Pancreas (tissue), 10 donors: ENCODE measurements around the gene TICRR. TPM values are rescaled to one million over a fixed set of nuclear protein-coding genes. Genes with fewer than 3 reads are reported as not detected.

ENCODE experiments used
- ATAC-seq, 4 donors: fragments of 200-7000 bp; cut with Tn5 transposase; one replicate each; pipeline versions ENCODE4 v1.8.0 to v1.9.1; 2020; ENCODE audit warnings: mild to moderate bottlenecking in 4 of 4, moderate library complexity in 4 of 4
- DNase-seq, 6 donors: peaks; one replicate each; pipeline ENCODE4 v3.0.0-alpha.2; 2020
- FAIRE-seq: peaks from 2 replicates; lab custom pipeline; 2012; peaks lifted over from hg19 to GRCh38; lab: Jason Lieb, UNC
- H3K27ac ChIP-seq, 4 donors: fragments of 200-600 bp; sonication (generic); 1 replicate in 3 of 4; 2 replicates in 1 of 4; pipeline versions ENCODE4 v1.5.0 to v1.8.0; 2020
- H3K27me3 ChIP-seq, 4 donors: fragments of 200-600 bp; one replicate each; pipeline ENCODE4 v1.8.0; 2021
- H3K36me3 ChIP-seq, 3 donors: fragments of 200-600 bp; sonication (generic) in 1 of 3; one replicate each; pipeline versions ENCODE4 v1.5.0 to v1.8.0; 2020 to 2021
- H3K4me1 ChIP-seq, 3 donors: fragments of 200-600 bp; one replicate each; pipeline ENCODE4 v1.8.0; 2021
- H3K4me3 ChIP-seq, 4 donors: fragments of 200-600 bp; sonication (generic) in 2 of 4; one replicate each; pipeline versions ENCODE4 v1.5.0 to v1.8.0; 2020 to 2021
- H3K9me3 ChIP-seq, 4 donors: fragments of 200-600 bp; one replicate each; pipeline ENCODE4 v1.8.0; 2021
- CTCF ChIP-seq, 4 donors: fragments of 200-600 bp; sonication (generic) in 3 of 4; IDR thresholded peaks; one replicate each; pipeline versions ENCODE4 v1.5.0 to v1.8.0; 2021; ENCODE audit warnings: antibody characterized with exemption in 4 of 4
- WGBS, 2 donors: extraction: QIAGEN DNeasy Blood & Tissue Kit; methylation state at CpG; one replicate each; pipeline ENCODE4 v1.1.7; 2013; 5-methylcytosine and 5-hydroxymethylcytosine counted together
- intact Hi-C, 3 donors: fragments of 100-400 bp; cut with DNase I; formaldehyde crosslinking; loops; one replicate each; pipeline versions ENCODE4 v1.11.1 to v1.14.2; 2022
- polyA plus RNA-seq, 2 donors: library from polyadenylated mRNA; stranded (reverse); fragments of 200-250 nt; gene quantifications; one replicate each; pipeline ENCODE4 v1.2.3, GENCODE V29; 2013
- total RNA-seq, 6 donors: library from RNA; stranded (reverse); fragmentation: NEBNext Ultra II Directional in 4 of 6; extraction: Animal tissue kit (Norgen Biotek cat#: 25700) in 4 of 6; gene quantifications; one replicate each; pipeline versions ENCODE4 v1.2.1 to v1.2.4, GENCODE V29; 2021 to 2023
- donor health status: healthy with polysubstance abuse.
- donor health status: DM: no; HTN: no; CAD: no; lungs with moderate emphysema.
- donor health status: DM: no; HTN: no; CAD: no.
- donor health status: control.
- donor health status: control.
- donor health status: Bipolar disorder and iron deficiency.
- donor health status: DM: yes; HTN: yes; CAD: no.
- donor health status: DM: no; HTN: no; CAD: no.
- donor health status: DM: no; HTN: no; CAD: no.
- donor health status: DM: yes; HTN: yes; CAD: no.

TICRR gene
- total and polyA plus RNA-seq, 8 donors: 0.03 to 0.18 (median 0.13) TPM; not detected in 3

GRCh38 chr15:89593018-89593417 lies 17.7 kb downstream of the TICRR start:
- DNase-seq: no peak
- H3K9me3 ChIP-seq: no peaks in the 10 kb centered on the region
- intact Hi-C loops: no loop called here
- H3K4me3 ChIP-seq: no peak overlapping the region
- H3K27ac ChIP-seq: no peak overlapping the region
- no peak for FAIRE-seq
- no peaks in the 10 kb centered on the region for H3K27me3 ChIP-seq
- no peak for ATAC-seq
- no peaks in the 10 kb centered on the region for H3K36me3 ChIP-seq
- WGBS, 2 donors: 89 to 90% methylated on average over 4 of the region's 4 CpGs
- H3K4me1 ChIP-seq: no peaks in the 10 kb centered on the region
- TF ChIP-seq CTCF (IDR thresholded peaks at IDR 0.05): no peak

GRCh38 chr15:89599021-89599420 lies 23.8 kb downstream of the TICRR start:
- intact Hi-C loops: no loop called here
- no peaks in the 10 kb centered on the region for H3K27me3 ChIP-seq
- H3K27ac ChIP-seq: no peak overlapping the region
- H3K36me3 ChIP-seq: no peaks in the 10 kb centered on the region
- FAIRE-seq (no peak), ATAC-seq (no peak), DNase-seq (no peak)
- TF ChIP-seq CTCF (IDR thresholded peaks at IDR 0.05): no peak
- no peak overlapping the region for H3K4me3 ChIP-seq
- H3K9me3 ChIP-seq: no peaks in the 10 kb centered on the region
- 90 to 93% methylated on average over 4 of the region's 4 CpGs for WGBS, 2 donors
- no peaks in the 10 kb centered on the region for H3K4me1 ChIP-seq

DNA sequence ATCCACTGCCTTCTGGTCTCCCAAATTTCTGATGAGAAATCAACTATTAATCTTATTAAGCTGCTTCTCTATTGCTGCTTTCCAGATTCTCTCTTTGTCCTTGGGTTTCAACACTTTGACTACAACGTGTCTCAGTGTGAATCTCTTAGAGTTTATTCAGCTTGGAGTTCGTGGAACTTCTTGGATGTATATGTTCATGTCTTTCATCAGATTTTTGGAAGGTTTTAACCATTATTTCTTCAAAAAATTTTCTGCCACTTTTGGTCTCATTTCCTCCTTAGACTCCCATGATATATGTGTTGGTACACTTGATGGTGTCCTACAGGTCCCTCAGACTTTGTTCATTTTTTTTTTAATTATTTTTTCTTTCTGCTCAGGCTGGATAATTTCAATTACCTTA lies 36.0 kb downstream of the TICRR start:
- H3K27me3 ChIP-seq: no peaks in the 10 kb centered on the region

GRCh38 chr15:89613031-89613430 lies 37.8 kb downstream of the TICRR start:
- no peak for DNase-seq
- no peaks in the 10 kb centered on the region for H3K9me3 ChIP-seq
- FAIRE-seq: no peak
- 96 to 98% methylated on average over 2 of the region's 2 CpGs for WGBS, 2 donors
- H3K36me3 ChIP-seq: no peaks in the 10 kb centered on the region
- no peak overlapping the region for H3K4me3 ChIP-seq
- no peak overlapping the region for H3K27ac ChIP-seq
- TF ChIP-seq CTCF (IDR thresholded peaks at IDR 0.05): no peak
- no peaks in the 10 kb centered on the region for H3K27me3 ChIP-seq
- no peaks in the 10 kb centered on the region for H3K4me1 ChIP-seq
- no peak for ATAC-seq
- intact Hi-C loops: no loop called here

More for the DNA sequence above, 36.0 kb downstream of the TICRR start:
- WGBS, 2 donors: 95 to 98% methylated on average over 2 of the region's 2 CpGs
- H3K36me3 ChIP-seq: no peaks in the 10 kb centered on the region
- H3K27ac ChIP-seq: no peak overlapping the region
- H3K4me3 ChIP-seq: no peak overlapping the region
- intact Hi-C loops: no loop called here
- DNase-seq (no peak), FAIRE-seq (no peak), ATAC-seq (no peak)
- no peaks in the 10 kb centered on the region for H3K9me3 ChIP-seq
- TF ChIP-seq CTCF (IDR thresholded peaks at IDR 0.05): no peak
- H3K4me1 ChIP-seq: no peaks in the 10 kb centered on the region

- Histone ChIP-seq H3K9me3 (no peaks in the 10 kb centered on the region), H3K4me3 (no peak overlapping the region), H3K27ac (no peak overlapping the region), H3K4me1 (no peaks in the 10 kb centered on the region), H3K27me3 (no peaks in the 10 kb centered on the region), H3K36me3 (no peaks in the 10 kb centered on the region)
- no peak for ATAC-seq
- no peak for FAIRE-seq
- intact Hi-C loops: no loop called here
- no peak for TF ChIP-seq CTCF (IDR thresholded peaks at IDR 0.05)
- WGBS, 2 donors: 93 to 96% methylated on average over 1 of the region's 1 CpG
- no peak for DNase-seq
Measured at GRCh38 chr15:89614164-89614563, 38.9 kb downstream of the TICRR start.
